Epidermal melanocyte (primary cell): ENCODE results near the gene MRPS31.

Experiments used
- DNase-seq: peaks from one replicate; pipeline ENCODE4 v3.0.0; 2011; ENCODE audit warnings: low spot score; ENCODE audit not compliant: insufficient read length

Gene MRPS31

DNA sequence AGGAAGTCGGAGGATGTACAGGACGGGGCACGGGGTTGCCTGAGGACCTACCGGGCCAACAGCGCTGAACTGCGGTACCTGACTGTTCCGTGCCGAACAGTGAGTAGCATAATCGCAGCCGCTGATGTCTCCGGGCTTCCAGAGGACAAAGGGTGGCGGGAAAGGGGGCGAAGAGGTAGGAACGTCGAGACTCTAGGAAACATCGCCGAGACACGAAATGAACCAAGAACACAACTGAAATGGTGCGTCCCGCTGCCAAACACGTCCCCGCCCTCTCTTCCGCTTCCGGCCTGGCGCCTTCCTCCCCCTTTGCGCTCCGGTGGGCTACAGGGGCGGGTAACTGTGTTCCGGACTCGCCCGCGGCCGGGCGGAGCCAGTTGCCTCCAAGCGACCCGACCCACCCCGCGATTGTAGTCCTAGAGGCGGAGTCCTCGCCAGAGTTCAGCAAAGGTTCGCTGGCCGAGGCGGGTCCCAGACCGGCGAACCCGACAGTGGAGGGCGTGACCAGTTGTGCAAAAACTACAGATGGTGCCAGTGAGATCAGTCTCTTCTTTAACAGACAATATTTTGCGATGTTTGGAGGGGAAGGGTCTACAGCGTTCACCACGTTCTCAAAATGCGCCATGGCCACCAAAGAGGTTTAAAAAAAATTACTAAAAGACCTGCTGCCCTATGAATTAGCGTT, at the start of gene MRPS31:
Gene MRPS31 (minus strand): TSS at position 257 of the 685 bp plus-strand sequence. CDS start 54 bp downstream, at position 203.
- peak; percentile 82 for DNase-seq

GRCh38 chr13:40819797-40820315, 48.9 kb upstream of the MRPS31 start:
- no peak for DNase-seq

DNA sequence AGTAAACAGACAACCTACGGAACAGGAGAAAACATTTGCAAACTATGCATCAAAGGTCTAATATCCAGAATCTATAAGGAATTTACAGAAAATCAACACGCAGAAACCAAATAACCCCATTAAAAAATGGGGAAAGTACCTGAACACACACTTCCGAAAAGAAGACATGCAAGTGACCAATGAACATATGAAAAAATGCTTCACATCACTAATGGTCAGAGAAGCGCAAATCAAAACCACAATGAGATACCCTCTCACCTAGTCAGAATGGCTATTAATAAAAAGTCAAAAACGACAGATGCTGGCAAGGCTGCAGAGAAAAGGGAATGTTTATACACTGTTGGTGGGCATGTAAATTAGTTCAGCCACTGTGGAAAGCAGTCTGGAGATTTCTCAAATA, 47.9 kb upstream of the MRPS31 start:
- no peak for DNase-seq

- DNase-seq: no peak
Observed at GRCh38 chr13:40814803-40815202, 43.8 kb upstream of the MRPS31 start.

GRCh38 chr13:40813667-40814454, 42.9 kb upstream of the MRPS31 start:
- no peak for DNase-seq

GRCh38 chr13:40812724-40813445, 41.9 kb upstream of the MRPS31 start:
- no peak for DNase-seq

- no peak for DNase-seq
Observed at GRCh38 chr13:40812102-40812501, 41.1 kb upstream of the MRPS31 start.

DNA sequence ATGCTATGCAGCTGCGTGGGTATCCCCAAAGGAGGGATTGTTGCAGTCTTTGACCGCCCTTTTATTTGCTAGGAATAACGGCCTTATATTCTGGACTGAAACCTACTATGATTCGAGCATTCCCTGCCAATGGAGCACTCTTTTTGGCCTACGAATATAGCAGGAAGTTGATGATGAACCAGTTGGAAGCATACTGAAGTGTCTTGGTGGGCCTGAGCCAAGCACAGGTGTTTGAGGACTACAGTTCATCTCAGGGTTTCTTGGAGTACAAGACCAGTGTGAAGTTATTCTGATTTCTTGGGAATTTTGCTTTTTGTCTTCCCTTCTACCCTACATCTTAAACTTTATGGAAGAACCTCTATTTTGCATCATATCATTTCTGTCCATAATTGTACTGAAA, 38.5 kb upstream of the MRPS31 start:
- DNase-seq: no peak

- DNase-seq: no peak
Observed at GRCh38 chr13:40806241-40806640, 35.3 kb upstream of the MRPS31 start.

DNA sequence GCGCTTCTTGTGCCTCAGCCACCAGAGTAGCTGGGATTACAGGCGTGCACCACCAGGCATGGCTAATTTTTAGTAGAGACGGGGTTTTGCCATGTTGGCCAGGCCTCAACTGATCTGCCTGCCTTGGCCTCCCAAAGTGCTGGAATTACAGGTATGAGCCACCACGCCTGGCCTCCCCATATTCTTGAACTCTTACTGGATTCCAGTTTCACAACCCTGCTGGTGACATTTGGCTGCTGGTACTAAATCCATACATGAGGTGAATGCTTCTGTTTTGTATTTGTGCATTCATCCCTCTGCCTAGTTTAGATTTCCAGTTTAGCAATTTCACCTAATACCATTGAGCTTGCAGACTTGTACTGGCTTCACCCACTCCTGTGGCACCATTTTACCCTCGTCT, 32.3 kb upstream of the MRPS31 start:
- no peak for DNase-seq

GRCh38 chr13:40801255-40802217, 30.5 kb upstream of the MRPS31 start:
- no peak for DNase-seq

DNA sequence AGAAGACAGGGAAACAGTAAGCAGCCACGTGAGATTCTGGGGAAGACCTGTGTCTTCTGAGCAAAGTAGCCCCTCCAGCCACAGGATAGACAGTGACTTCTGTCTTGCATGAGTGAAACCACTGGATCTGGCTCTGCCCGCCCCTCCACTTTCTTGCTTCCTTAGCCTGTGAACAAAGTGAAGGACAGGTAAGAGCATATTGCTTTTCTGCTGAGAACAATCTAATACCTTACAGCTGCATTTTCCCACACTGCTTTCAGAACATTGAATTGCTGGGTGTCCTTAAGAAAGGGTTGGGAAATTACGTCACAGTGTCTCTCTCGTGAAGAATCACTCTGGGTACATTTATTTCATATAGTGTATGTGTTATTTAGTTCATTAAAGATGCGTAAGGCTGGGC, 29.6 kb upstream of the MRPS31 start:
- DNase-seq: no peak

- no peak for DNase-seq
Observed at GRCh38 chr13:40799508-40799907, 28.5 kb upstream of the MRPS31 start.

- DNase-seq: no peak
Observed at GRCh38 chr13:40798380-40798779, 27.4 kb upstream of the MRPS31 start.

DNA sequence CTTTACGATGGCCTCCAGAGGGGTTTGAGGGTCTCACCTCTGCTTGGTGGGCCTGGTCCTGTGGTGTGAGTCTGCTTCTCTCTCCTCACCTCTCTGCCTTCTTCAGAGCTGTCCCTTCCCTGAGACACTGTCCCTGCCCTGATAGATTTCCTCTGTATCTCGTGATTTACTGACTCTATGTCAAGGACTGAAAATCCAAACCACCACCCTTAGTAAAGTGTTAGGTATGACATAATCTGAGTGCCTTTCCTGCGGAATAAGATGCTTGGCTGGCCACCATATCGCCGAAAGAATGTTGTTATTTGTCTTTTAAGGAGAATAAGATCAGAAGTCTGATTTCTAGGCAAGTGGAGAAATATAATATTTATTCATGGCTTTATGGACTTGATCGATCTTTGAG, 25.7 kb upstream of the MRPS31 start:
- no peak for DNase-seq

DNA sequence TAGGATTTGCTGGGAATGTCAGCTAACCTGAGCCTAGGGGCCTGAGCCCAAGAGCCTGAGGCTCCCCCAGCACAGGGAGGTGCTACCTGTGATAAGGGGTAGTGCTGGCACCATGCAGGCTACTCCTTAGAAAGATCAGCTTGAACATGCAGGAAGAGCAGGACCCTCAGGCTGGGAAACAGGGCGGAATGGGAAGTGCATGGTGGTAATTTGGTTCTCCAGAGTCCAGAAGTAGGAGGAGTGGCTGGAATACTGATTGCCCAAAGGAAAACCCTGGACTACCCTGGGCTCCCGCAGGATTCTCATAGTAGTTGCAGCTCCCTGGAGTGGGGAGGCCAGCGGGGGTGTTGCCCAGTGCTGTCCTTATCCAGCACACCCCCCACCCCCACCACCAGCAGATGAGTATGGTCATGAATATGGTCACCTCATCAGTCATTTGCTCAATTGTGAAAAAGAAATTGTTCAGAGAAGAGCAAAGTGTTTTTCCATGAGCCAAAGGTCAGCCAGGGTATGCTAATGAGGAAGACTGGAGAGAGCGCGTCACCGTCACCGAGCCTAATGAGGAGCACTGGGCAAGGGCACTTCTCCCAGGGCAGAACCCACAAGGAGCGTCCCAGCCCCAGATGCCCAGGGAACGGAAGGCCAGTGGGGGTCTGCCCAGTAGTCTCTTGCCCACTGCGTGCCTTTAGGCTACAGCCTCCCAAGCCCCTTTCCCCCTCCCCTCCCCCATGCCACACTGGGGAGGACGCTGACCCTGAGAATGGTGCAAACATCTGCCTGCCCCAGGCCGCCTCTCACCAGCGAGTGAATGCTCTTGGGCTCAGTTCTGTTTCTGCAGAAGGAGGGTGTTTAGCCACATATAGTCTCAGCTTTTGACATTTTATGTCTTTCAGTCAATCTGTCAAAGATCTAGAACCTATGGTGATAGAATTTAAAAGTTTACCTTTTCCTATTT, 23.7 kb upstream of the MRPS31 start:
- no peak for DNase-seq

DNA sequence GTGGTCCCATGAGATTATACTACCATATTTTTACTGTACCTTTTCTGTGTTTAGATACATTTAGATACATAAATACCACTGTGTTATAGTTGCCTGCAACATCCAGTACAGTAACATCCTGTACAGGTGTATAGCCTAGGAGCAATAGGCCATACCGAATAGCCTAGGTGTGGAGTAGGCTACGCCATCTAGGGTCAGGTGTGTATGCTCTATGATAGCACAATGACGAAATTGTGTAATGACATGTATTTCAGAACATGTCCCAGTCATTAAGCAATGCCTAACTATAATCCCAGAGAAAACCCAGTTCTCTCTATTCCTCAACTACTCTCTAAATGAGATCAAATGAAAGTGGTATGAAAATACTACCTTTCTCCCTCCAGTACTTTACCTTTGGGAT, 22.3 kb upstream of the MRPS31 start:
- no peak for DNase-seq

GRCh38 chr13:40792284-40793051, 21.5 kb upstream of the MRPS31 start:
- DNase-seq: no peak

- DNase-seq: no peak
Observed at GRCh38 chr13:40790154-40790616, 19.2 kb upstream of the MRPS31 start.
